Transverse colon (tissue), 4 donors: ENCODE data around the gene TRABD2B. TPM values are rescaled to one million over a fixed set of nuclear protein-coding genes. Genes with fewer than 3 reads are reported as not detected.

Experiments used
- DNase-seq: peaks from one replicate; pipeline ENCODE4 v3.0.0-alpha.2; 2019
- H3K27ac ChIP-seq, 4 donors: fragments of 200-600 bp; sonication (generic); 2 replicates each; pipeline ENCODE4 v1.5.1; 2016 to 2018; ENCODE audit warnings: inconsistent platforms in 4 of 4
- H3K27me3 ChIP-seq: fragments of 200-600 bp; sonication (generic); 2 replicates; pipeline ENCODE4 v1.5.1; 2017; ENCODE audit warnings: inconsistent platforms
- H3K36me3 ChIP-seq, 4 donors: fragments of 200-600 bp; sonication (generic); 2 replicates each; pipeline ENCODE4 v1.5.1; 2017 to 2019; ENCODE audit warnings: inconsistent platforms in 4 of 4
- H3K4me1 ChIP-seq, 4 donors: fragments of 200-600 bp; sonication (generic); 2 replicates each; pipeline ENCODE4 v1.5.1; 2017 to 2020; ENCODE audit warnings: inconsistent platforms in 4 of 4
- H3K4me3 ChIP-seq, 4 donors: fragments of 200-600 bp; sonication (generic); 1 replicate in 1 of 4; 2 replicates in 3 of 4; pipeline versions ENCODE4 v1.5.1 to v1.6.1; 2017 to 2019; ENCODE audit warnings: inconsistent platforms in 4 of 4
- H3K9me3 ChIP-seq, 2 donors: fragments of 200-600 bp; sonication (generic); 2 replicates each; pipeline ENCODE4 v1.5.1; 2017 to 2019; ENCODE audit warnings: inconsistent platforms in 2 of 2
- EP300 ChIP-seq: sonication (generic); formaldehyde crosslinking; IDR thresholded peaks from one replicate; pipeline ENCODE4 v1.6.1; 2017; ENCODE audit warnings: antibody characterized with exemption, low read depth
- POLR2A ChIP-seq: fragments of 450-650 bp; IDR thresholded peaks from one replicate; pipeline ENCODE4 v1.6.1; 2016; ENCODE audit warnings: antibody characterized with exemption, mild to moderate bottlenecking, moderate library complexity
- POLR2AphosphoS5 ChIP-seq, 3 donors: sonication (generic); formaldehyde crosslinking; IDR thresholded peaks; one replicate each; pipeline ENCODE4 v1.6.1; 2016; ENCODE audit warnings: antibody characterized with exemption in 3 of 3
- WGBS, 2 donors: methylation state at CpG; one replicate each; pipeline ENCODE4 v1.1.5; 2018; ENCODE audit warnings: low coverage in 1 of 2; 5-methylcytosine and 5-hydroxymethylcytosine counted together
- in situ Hi-C, 4 donors: fragments of 200-750 bp; cut with MboI; loops; one replicate each; pipeline versions ENCODE4 v1.15.0 to v1.15.1; 2017; ENCODE audit warnings: low sequenced_read_pairs in 3 of 4, low pct_ligation_motif_present in 1 of 4, low pct_unique_long_range_greater_than_20kb in 1 of 4
- intact Hi-C: fragments of 100-400 bp; cut with DNase I; formaldehyde crosslinking; loops from one replicate; pipeline ENCODE4 v1.15.1; 2023; ENCODE audit warnings: low total_unique reads
- total RNA-seq, 4 donors: library from RNA; depleted of rRNA; stranded (reverse); fragments of >200 nt; gene quantifications; one replicate each; pipeline ENCODE4 v1.1.0, GENCODE V29; 2016
- TF ChIP-seq, protein P1 (sequence below), 5 experiments: fragments of 200-600 bp in 3 of 5; fragments of 450-650 bp in 2 of 5; sonication (generic) in 3 of 5; IDR thresholded peaks; 1 replicate in 2 of 5; 2 replicates in 3 of 5; pipeline ENCODE4 v1.5.1; 2016 to 2017; ENCODE audit warnings: antibody characterized with exemption in 5 of 5, inconsistent platforms in 3 of 5, mild to moderate bottlenecking in 2 of 5, moderate library complexity in 1 of 5

Gene TRABD2B
- total RNA-seq, 4 donors from 2014 or later = 0.27 to 0.48 (median 0.37) TPM; not detected in 1

DNA sequence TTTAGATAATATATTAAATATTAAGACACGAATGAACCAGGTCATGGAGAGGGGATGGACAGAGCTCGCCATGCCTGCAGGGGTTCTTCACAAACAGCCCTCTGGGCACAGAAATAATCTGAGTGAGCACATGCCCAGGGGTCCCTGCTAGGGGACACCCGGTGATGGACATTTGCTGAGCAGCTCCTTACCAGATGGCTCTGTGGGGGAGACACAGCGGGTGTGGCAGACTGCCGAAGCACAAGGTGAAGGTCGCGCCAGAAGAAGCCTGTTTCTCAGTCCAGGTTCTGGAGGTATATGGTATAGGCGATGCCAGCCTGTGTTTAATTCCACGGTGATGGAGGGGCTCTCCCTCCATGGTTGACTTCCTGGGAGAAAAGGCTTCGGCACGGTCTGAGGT, 9.6 kb downstream of the TRABD2B start:
- TF ChIP-seq POLR2A = no peak
- TF ChIP-seq POLR2AphosphoS5 (IDR thresholded peaks at IDR 0.05) = no peak
- no peak for TF ChIP-seq EP300
- TF ChIP-seq, protein P1, sequence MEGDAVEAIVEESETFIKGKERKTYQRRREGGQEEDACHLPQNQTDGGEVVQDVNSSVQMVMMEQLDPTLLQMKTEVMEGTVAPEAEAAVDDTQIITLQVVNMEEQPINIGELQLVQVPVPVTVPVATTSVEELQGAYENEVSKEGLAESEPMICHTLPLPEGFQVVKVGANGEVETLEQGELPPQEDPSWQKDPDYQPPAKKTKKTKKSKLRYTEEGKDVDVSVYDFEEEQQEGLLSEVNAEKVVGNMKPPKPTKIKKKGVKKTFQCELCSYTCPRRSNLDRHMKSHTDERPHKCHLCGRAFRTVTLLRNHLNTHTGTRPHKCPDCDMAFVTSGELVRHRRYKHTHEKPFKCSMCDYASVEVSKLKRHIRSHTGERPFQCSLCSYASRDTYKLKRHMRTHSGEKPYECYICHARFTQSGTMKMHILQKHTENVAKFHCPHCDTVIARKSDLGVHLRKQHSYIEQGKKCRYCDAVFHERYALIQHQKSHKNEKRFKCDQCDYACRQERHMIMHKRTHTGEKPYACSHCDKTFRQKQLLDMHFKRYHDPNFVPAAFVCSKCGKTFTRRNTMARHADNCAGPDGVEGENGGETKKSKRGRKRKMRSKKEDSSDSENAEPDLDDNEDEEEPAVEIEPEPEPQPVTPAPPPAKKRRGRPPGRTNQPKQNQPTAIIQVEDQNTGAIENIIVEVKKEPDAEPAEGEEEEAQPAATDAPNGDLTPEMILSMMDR (IDR thresholded peaks at IDR 0.05) = no peak
- Histone ChIP-seq H3K9me3 (no peaks in the 10 kb centered on the region), H3K4me1 (peaks cover 0 to 7% (median 0%) of the 10 kb centered on the region in 4 donors), H3K4me3 (no peak overlapping the region), H3K27me3 (peaks cover 13% of the 10 kb centered on the region), H3K36me3 (no peaks in the 10 kb centered on the region), H3K27ac (peak overlapping the region in 1 of 4 donors; percentile 47)
- WGBS, 2 donors = 80 to 92% methylated on average over 4 to 11 of the region's 11 CpGs
- DNase-seq = no peak
- intact Hi-C loops = no loop called here
- in situ Hi-C loops = no loop called here

DNA sequence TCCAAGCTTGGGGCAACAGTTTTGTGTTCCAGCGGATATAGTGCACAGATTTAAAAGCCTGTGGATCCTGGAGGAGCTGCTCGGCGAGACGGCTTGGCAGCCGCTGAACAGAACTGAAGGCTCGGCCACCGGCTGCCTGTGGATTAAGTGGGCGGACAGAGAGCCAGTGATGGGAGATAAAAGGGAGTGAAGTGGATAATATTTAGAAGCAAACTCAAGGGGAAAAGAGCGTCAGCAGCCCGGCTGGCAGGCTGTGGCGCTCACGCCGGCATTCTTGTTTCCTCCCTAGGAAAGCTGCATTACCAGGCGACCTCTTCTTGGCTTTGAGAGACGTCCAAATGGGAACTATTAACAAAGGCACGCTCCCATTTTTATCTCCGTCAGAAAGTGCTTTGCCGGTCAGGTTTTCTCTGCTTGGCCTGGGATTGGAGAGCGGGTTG, 10.4 kb downstream of the TRABD2B start:
- WGBS, 2 donors = 57 to 67% methylated on average over 1 to 19 of the region's 19 CpGs
- H3K36me3 ChIP-seq = no peaks in the 10 kb centered on the region
- peak overlapping the region; percentile 41 to 55 (median 47) for H3K27ac ChIP-seq
- TF ChIP-seq EP300 (no peak), POLR2A (no peak), POLR2AphosphoS5 (IDR thresholded peaks at IDR 0.05) (no peak)
- TF ChIP-seq, protein P1 (IDR thresholded peaks at IDR 0.05) = no peak
- in situ Hi-C loops = no loop called here
- H3K27me3 ChIP-seq = peaks cover 13% of the 10 kb centered on the region
- no peak overlapping the region for H3K4me3 ChIP-seq
- DNase-seq = no peak
- intact Hi-C loops = no loop called here
- no peaks in the 10 kb centered on the region for H3K9me3 ChIP-seq
- peaks cover 0 to 7% (median 0%) of the 10 kb centered on the region in 4 donors for H3K4me1 ChIP-seq

DNA sequence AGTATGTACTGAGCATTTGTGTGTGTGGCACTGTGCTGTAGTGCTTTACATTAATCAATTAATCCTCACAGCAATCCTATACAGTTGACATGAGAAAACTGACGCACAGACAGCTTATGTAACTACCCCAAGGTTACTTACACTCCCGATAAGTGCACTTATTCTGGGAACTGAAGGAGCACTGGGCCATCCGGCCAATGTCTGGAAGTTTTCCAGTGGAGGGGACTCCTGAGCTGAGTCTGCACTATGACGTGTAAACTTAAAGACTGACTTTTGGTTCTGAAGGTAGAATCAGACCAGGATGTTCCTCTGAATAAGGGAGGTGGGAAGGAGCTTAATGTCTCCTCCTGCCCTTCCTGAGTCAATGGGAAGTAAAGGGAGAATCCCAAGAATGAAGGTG, 12.2 kb downstream of the TRABD2B start:
- Histone ChIP-seq H3K36me3 (no peaks in the 10 kb centered on the region), H3K27ac (no peak overlapping the region), H3K9me3 (no peaks in the 10 kb centered on the region), H3K4me3 (no peak overlapping the region), H3K4me1 (peaks cover 0 to 7% (median 0%) of the 10 kb centered on the region in 4 donors), H3K27me3 (peaks cover 13% of the 10 kb centered on the region)
- WGBS, 2 donors = 66% methylated on average over 4 of the region's 4 CpGs; no CpG with 5 or more reads in 1 of the 2 donors
- no peak for DNase-seq
- TF ChIP-seq POLR2AphosphoS5 (IDR thresholded peaks at IDR 0.05) = no peak
- in situ Hi-C loops = no loop called here
- intact Hi-C loops = no loop called here

DNA sequence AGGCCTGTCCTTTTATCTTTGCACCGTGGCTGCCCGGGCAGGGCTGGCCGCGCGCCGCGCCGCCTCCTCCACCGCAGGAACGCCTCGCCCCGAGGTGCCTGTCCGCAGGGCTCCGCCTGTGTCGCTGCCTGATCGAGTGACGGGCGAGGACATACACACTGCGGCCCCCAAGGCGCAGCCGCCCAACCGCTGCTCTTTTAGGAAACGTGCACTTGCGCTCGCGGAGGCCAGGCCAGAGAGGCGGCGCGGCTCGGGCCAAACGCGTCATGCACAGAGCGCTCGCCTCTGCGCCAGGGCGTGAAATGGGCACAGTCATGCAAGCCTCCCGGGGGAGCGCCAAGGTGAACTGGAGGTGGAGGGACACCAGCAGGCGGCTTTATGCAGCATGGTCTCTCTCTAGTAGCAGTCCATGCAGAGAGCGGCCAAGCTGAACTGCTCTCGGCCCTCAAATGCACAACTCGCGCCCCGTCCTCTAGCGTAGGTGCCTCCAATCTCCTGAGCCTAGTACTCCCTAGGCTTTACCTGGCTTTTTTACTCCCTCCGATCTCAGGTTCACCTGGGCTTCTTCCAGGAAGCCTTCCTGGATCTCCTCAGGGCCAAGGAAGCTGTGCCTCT, 12.9 kb downstream of the TRABD2B start:
- no peak overlapping the region for H3K4me3 ChIP-seq
- TF ChIP-seq, protein P1 (IDR thresholded peaks at IDR 0.05) = no peak
- TF ChIP-seq POLR2AphosphoS5 (IDR thresholded peaks at IDR 0.05) = no peak
- TF ChIP-seq POLR2A = no peak
- no peak for TF ChIP-seq EP300
- peaks cover 0 to 7% (median 0%) of the 10 kb centered on the region in 4 donors for H3K4me1 ChIP-seq
- in situ Hi-C loops = no loop called here
- intact Hi-C loops = no loop called here
- DNase-seq = no peak
- no peaks in the 10 kb centered on the region for H3K36me3 ChIP-seq
- no peak overlapping the region for H3K27ac ChIP-seq
- H3K9me3 ChIP-seq = no peaks in the 10 kb centered on the region
- H3K27me3 ChIP-seq = peaks cover 13% of the 10 kb centered on the region
- WGBS, 2 donors = 62% methylated on average over 46 of the region's 46 CpGs; no CpG with 5 or more reads in 1 of the 2 donors

DNA sequence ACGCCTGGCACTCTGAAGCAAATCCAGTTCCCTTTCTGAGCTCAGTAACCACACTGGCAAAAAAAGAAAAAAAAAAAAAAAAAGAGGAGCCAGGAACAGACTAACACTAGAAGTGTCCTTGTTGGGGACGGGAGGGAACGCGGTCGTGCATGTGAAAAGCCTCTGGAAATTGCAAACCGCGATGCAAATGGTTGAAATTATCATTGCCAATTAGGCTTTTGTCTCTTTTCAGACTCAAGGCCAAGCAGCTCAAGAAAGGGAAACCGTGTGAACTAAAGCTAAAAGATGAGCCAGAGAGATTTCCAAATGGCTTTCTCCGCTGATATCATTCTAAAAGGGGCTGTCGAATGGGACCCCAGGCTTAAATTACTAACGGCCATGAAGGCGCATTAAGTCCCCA, 13.5 kb downstream of the TRABD2B start:
- in situ Hi-C loops = no loop called here
- H3K4me3 ChIP-seq = no peak overlapping the region
- peaks cover 0 to 7% (median 0%) of the 10 kb centered on the region in 4 donors for H3K4me1 ChIP-seq
- WGBS, 2 donors = 70 to 79% methylated on average over 10 to 12 of the region's 12 CpGs
- H3K27ac ChIP-seq = no peak overlapping the region
- TF ChIP-seq EP300 = no peak
- TF ChIP-seq POLR2A = no peak
- TF ChIP-seq, protein P1 (IDR thresholded peaks at IDR 0.05) = no peak
- TF ChIP-seq POLR2AphosphoS5 (IDR thresholded peaks at IDR 0.05) = no peak
- H3K9me3 ChIP-seq = no peaks in the 10 kb centered on the region
- H3K27me3 ChIP-seq = peaks cover 13% of the 10 kb centered on the region
- intact Hi-C loops = no loop called here
- DNase-seq = no peak
- no peaks in the 10 kb centered on the region for H3K36me3 ChIP-seq
